ENCODE results near the gene NDUFS5. TPM values are rescaled to one million over a fixed set of nuclear protein-coding genes. Genes with fewer than 3 reads are reported as not detected.

The NDUFS5 gene
- total and polyA plus RNA-seq, 10 of the 15 experiments (the other 5 are each of a cell fraction or from before 2014, with no cell fraction given) = 240 to 1,578 (median 831) TPM

- peak; percentile 28; the same call in 1 of the 2 replicates for TF ChIP-seq MTA3 (IDR thresholded peaks at IDR 0.05; ENCODE audit: borderline replicate concordance, low read length)
- peak; percentile 18; the same call in 1 of the 2 replicates for TF ChIP-seq HDGF (IDR thresholded peaks at IDR 0.05)
- TF ChIP-seq PAX8 (IDR thresholded peaks at IDR 0.05) = no peak
- TF ChIP-seq POLR2AphosphoS5 (IDR thresholded peaks at IDR 0.05; ENCODE audit: low read length) = peak; percentile 98
- no peak for TF ChIP-seq CTCF (IDR thresholded peaks at IDR 0.05 in 2 of 3, conservative IDR thresholded peaks at IDR 0.05 in 1 of 3; ENCODE audit: control insufficient read depth in 2 of 3, extremely low read depth in 1 of 3, insufficient read depth in 1 of 3, low read depth in 3 of 3, low read length in 3 of 3)
- no peak for TF ChIP-seq PBX3 (IDR thresholded peaks at IDR 0.05; ENCODE audit: insufficient replicate concordance, low read depth, low read length)
- no peak for TF ChIP-seq NFXL1 (IDR thresholded peaks at IDR 0.05; ENCODE audit: borderline replicate concordance)
- TF ChIP-seq NFYA (IDR thresholded peaks at IDR 0.05; ENCODE audit: borderline replicate concordance, low read depth, low read length) = no peak
- TF ChIP-seq CEBPZ (IDR thresholded peaks at IDR 0.05; ENCODE audit: low read depth, low read length) = no peak
- no peak; the same call in 1 of the 2 replicates for TF ChIP-seq BMI1 (IDR thresholded peaks at IDR 0.05; ENCODE audit: borderline replicate concordance)
- peak; percentile 71; the same call in 1 of the 2 replicates for TF ChIP-seq NKRF (conservative IDR thresholded peaks at IDR 0.05)
- TF ChIP-seq USF2 (IDR thresholded peaks at IDR 0.05; ENCODE audit: borderline replicate concordance, low read depth, low read length) = no peak
- TF ChIP-seq CEBPB (IDR thresholded peaks at IDR 0.05; ENCODE audit: borderline replicate concordance in 1 of 2, low read depth in 2 of 2, low read length in 2 of 2) = peak in 1 of 2 experiments; percentile 52; a peak in 1 of 4 replicates
- TF ChIP-seq STAT3 (IDR thresholded peaks at IDR 0.05; ENCODE audit: low read depth, low read length) = no peak
- no peak for TF ChIP-seq NFIC (IDR thresholded peaks at IDR 0.05; ENCODE audit: low read depth, low read length)
- TF ChIP-seq RUNX3 (IDR thresholded peaks at IDR 0.05; ENCODE audit: low read length) = peak; percentile 83
- TF ChIP-seq RCOR1 (conservative IDR thresholded peaks at IDR 0.05; ENCODE audit: low read depth, low read length) = no peak
- peak; percentile 10 for TF ChIP-seq MEF2B (IDR thresholded peaks at IDR 0.05; ENCODE audit: partially characterized antibody, poor library complexity, severe bottlenecking)
- no peak for TF ChIP-seq ETV6 (conservative IDR thresholded peaks at IDR 0.05 in 1 of 2, IDR thresholded peaks at IDR 0.05 in 1 of 2; ENCODE audit: borderline replicate concordance in 1 of 2, low read depth in 1 of 2)
These were observed at the start of gene NDUFS5 (continued) for GRCh38 chr1:39026051-39026865.
